HL-60 (cell line): ENCODE results near the gene TMX2.

Experiments
- DNase-seq, 2 experiments: peaks; one replicate each; pipeline ENCODE4 v3.0.0-alpha.2; 2010 to 2020; ENCODE audit warnings: low read depth in 1 of 2, low spot score in 1 of 2
- H3K27ac ChIP-seq: fragments of 250-450 bp; sonication (Bioruptor Pico); replicated peaks from 2 replicates; pipeline ENCODE4 v1.5.1; 2020; ENCODE audit warnings: mild to moderate bottlenecking, moderate library complexity
- H3K27me3 ChIP-seq: fragments of 250-450 bp; sonication (Bioruptor Pico); 2 replicates; pipeline ENCODE4 v1.5.1; 2021; ENCODE audit warnings: mild to moderate bottlenecking, moderate library complexity; ENCODE audit not compliant: insufficient read depth, poor library complexity, severe bottlenecking
- H3K4me3 ChIP-seq: replicated peaks from 2 replicates; pipeline ENCODE4 v1.5.1; 2011; ENCODE audit warnings: mild to moderate bottlenecking, control low read depth, low read length; ENCODE audit not compliant: insufficient read depth
- GABPA ChIP-seq: IDR thresholded peaks from 2 replicates; pipeline ENCODE4 v1.6.1; 2012; ENCODE audit warnings: low read depth
- POLR2AphosphoS5 ChIP-seq: IDR thresholded peaks from 2 replicates; pipeline ENCODE4 v1.6.1; 2012; ENCODE audit warnings: low read depth
- REST ChIP-seq: IDR thresholded peaks from 2 replicates; pipeline ENCODE4 v1.6.1; 2012; ENCODE audit warnings: low read depth; ENCODE audit not compliant: insufficient replicate concordance
- SPI1 ChIP-seq: IDR thresholded peaks from 2 replicates; pipeline ENCODE4 v1.6.1; 2012; ENCODE audit warnings: low read depth, mild to moderate bottlenecking, borderline replicate concordance
- TF ChIP-seq, protein P1 (sequence below): IDR thresholded peaks from one replicate; pipeline ENCODE4 v1.5.1; 2011; ENCODE audit warnings: low read length, control low read depth, inconsistent platforms; ENCODE audit not compliant: insufficient read depth

The TMX2 gene

DNA sequence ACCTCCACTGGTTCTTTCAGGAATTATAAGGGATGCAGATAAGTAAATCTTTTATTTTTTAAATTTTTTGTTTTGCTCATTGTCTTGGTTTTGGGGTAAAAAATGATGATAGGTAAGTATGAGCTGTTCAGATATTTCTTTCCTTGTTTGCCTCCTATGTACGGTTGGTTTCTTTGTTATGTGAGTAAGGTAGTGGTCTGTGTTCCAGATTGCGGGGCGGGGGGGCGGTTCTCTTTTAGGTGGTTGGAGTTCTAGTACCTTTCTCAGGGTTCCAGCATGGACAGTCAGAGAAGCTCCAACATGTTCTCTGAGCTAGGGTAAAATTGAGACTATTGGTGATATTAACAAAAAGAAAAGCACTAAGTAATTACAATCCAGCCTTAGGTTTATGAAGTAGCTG is 51.6 kb downstream of the TMX2 start:
- DNase-seq = no peak
- Histone ChIP-seq H3K4me3 (no peak overlapping the region), H3K27ac (no peak overlapping the region), H3K27me3 (no peaks in the 10 kb centered on the region)
- no peak for TF ChIP-seq GABPA
- TF ChIP-seq, protein P1, sequence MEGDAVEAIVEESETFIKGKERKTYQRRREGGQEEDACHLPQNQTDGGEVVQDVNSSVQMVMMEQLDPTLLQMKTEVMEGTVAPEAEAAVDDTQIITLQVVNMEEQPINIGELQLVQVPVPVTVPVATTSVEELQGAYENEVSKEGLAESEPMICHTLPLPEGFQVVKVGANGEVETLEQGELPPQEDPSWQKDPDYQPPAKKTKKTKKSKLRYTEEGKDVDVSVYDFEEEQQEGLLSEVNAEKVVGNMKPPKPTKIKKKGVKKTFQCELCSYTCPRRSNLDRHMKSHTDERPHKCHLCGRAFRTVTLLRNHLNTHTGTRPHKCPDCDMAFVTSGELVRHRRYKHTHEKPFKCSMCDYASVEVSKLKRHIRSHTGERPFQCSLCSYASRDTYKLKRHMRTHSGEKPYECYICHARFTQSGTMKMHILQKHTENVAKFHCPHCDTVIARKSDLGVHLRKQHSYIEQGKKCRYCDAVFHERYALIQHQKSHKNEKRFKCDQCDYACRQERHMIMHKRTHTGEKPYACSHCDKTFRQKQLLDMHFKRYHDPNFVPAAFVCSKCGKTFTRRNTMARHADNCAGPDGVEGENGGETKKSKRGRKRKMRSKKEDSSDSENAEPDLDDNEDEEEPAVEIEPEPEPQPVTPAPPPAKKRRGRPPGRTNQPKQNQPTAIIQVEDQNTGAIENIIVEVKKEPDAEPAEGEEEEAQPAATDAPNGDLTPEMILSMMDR = no peak

DNA sequence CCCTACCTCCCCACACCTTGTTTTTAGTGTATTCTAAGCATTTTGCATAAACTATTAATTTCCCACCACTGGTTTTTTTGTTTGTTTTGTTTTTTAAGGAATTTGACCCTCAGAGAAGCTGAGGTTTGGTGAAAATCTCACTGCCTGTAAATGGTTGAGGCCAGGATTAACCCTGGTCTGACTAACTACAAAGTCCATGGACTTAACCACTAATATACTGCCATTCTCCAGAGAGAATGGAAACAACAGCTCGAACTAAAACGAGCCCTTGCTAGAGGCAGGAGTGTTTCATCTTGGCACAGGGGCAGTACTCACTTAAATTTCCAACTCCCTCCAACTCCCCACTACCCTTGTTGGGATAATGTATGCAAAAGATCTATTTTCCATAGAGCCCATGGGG is 52.2 kb downstream of the TMX2 start:
- DNase-seq = no peak
- Histone ChIP-seq H3K27me3 (no peaks in the 10 kb centered on the region), H3K4me3 (no peak overlapping the region), H3K27ac (no peak overlapping the region)
- TF ChIP-seq SPI1 = no peak
- TF ChIP-seq, protein P1 = no peak
- TF ChIP-seq REST = no peak
- no peak for TF ChIP-seq POLR2AphosphoS5

DNA sequence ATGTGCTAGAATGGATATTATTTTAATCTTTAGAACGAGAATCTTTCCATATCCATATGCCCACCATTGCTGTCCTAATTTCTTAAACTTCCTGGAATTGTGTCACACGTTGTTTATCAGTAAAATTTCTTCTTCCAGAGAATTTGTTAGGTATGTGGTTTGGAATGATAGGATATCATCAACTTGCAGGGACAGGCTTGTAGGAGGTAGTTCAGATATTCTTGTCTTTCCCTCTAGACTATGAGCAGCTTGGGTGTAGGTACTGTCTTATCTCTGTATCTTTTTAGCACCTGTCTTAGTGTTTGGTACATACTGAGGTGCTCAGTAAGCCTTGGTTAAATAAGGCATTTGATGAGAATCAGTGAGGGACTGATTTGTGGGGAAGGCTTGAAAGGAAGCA is 52.6 kb downstream of the TMX2 start:
- Histone ChIP-seq H3K27ac (no peak overlapping the region), H3K4me3 (no peak overlapping the region), H3K27me3 (no peaks in the 10 kb centered on the region)
- no peak for TF ChIP-seq POLR2AphosphoS5
- TF ChIP-seq SPI1 = no peak
- TF ChIP-seq, protein P1 = no peak
- no peak for TF ChIP-seq REST
- TF ChIP-seq GABPA = no peak
- DNase-seq = no peak

DNA sequence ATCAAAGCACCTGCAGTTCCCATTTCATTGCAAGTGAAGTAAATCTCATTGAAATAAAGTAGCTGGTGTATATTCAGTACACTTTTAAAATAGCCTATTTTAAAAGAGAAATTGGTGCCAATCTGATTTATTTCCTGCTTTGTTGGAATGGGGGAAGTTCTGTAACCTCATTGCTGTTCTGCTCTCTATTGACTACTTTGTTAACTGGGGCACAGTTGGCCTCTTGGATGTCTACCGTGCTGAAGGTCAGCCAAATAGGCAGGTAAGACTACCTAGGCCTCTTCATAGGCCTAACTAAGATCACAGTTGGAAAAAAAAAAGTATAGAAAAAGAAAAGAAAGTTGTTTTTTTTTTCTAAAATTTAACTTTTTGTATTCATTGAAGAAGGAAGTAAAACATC is 58.4 kb downstream of the TMX2 start:
- TF ChIP-seq SPI1 = no peak
- Histone ChIP-seq H3K4me3 (no peak overlapping the region), H3K27me3 (no peaks in the 10 kb centered on the region), H3K27ac (no peak overlapping the region)
- no peak for DNase-seq
